ENCODE measurements around the gene CTPS2. TPM values are rescaled to one million over a fixed set of nuclear protein-coding genes. Genes with fewer than 3 reads are reported as not detected.

The CTPS2 gene
- total RNA-seq, 2 experiments from 2014 or later = 4.8 to 5.1 TPM

DNA sequence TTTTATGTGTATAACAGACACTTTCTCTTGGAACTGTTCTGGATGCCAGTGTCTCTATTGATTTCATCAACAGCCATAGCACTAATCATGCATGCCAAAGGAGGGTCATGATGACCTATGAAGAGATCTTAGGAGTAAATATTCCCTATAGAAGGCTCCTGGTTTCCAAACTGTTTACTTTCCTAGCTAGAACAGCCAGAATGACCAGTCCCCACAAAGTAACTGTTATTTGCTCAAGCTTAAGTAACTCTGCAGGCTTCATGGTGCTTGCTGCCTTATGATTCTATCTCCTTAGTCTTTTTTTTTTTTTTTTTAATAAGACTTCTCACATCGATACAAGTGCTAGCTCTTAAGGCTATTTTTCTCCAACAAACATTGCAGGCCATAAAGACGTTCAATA, 50.1 kb downstream of the CTPS2 start:
- no peaks in the 10 kb centered on the region for H3K4me1 Mint-ChIP-seq
- POLR2A ChIA-PET = no interaction called here
- CTCF ChIA-PET = no interaction called here
- no peak overlapping the region for H3K27ac Mint-ChIP-seq
- H3K36me3 Mint-ChIP-seq (ENCODE audit: low read depth) = no peaks in the 10 kb centered on the region
- DNase-seq = no peak
- H3K27me3 Mint-ChIP-seq = no peaks in the 10 kb centered on the region
- H3K9me3 Mint-ChIP-seq = no peaks in the 10 kb centered on the region
- no peak overlapping the region for H3K4me3 Mint-ChIP-seq

DNA sequence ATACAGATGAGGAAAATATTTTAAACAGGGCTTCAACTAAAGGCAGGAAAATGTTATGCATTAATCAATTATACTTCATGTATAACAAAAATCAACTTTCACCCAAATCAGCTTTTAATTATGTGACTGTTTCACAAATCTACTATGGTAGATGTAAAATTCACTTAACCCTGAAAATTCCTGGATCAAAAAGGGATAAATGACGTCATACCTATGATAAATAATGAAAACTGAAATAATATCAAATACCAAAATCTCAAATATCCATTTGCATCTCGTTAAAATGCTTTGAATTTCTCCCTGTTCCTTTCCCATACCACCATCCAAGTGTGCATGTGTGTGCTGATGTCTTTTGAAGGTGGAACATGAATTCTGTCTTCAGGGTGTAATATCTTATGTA, 51.0 kb downstream of the CTPS2 start:
- ChIA-PET CTCF (no interaction called here), POLR2A (no interaction called here)
- Mint-ChIP-seq H3K9me3 (no peaks in the 10 kb centered on the region), H3K4me1 (no peaks in the 10 kb centered on the region), H3K4me3 (no peak overlapping the region), H3K27me3 (no peaks in the 10 kb centered on the region), H3K27ac (no peak overlapping the region), H3K36me3 (ENCODE audit: low read depth) (no peaks in the 10 kb centered on the region)
- DNase-seq = no peak

GRCh38 chrX:16659321-16659720, 53.1 kb downstream of the CTPS2 start:
- CTCF ChIA-PET = no interaction called here
- no peaks in the 10 kb centered on the region for H3K4me1 Mint-ChIP-seq
- no peaks in the 10 kb centered on the region for H3K9me3 Mint-ChIP-seq
- no peaks in the 10 kb centered on the region for H3K27me3 Mint-ChIP-seq
- no peaks in the 10 kb centered on the region for H3K36me3 Mint-ChIP-seq (ENCODE audit: low read depth)
- POLR2A ChIA-PET = no interaction called here
- no peak overlapping the region for H3K4me3 Mint-ChIP-seq
- no peak overlapping the region for H3K27ac Mint-ChIP-seq
- DNase-seq = no peak

DNA sequence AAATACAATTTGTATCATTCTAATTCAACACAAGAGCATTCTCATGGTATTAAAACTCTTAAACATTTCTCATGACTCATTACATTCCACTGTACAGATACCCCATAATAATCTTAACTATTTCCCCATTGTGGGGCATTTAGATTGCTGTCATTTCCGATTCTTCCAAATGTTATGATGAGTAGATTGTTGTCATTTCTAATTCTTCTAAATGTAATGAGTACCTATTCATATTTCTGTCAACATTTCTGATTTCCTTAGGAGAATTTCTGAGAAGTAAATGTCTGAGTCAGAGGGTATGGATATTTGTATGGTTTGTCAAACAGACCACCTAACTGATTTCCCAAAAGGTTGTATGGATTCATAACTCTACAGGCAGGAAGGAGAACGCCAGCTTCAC, 54.2 kb downstream of the CTPS2 start:
- H3K9me3 Mint-ChIP-seq = no peaks in the 10 kb centered on the region
- DNase-seq = no peak
- H3K4me1 Mint-ChIP-seq = no peaks in the 10 kb centered on the region
- no peaks in the 10 kb centered on the region for H3K36me3 Mint-ChIP-seq (ENCODE audit: low read depth)
- no peak overlapping the region for H3K4me3 Mint-ChIP-seq
- no peak overlapping the region for H3K27ac Mint-ChIP-seq
- ChIA-PET POLR2A (no interaction called here), CTCF (no interaction called here)
- H3K27me3 Mint-ChIP-seq = no peaks in the 10 kb centered on the region

DNA sequence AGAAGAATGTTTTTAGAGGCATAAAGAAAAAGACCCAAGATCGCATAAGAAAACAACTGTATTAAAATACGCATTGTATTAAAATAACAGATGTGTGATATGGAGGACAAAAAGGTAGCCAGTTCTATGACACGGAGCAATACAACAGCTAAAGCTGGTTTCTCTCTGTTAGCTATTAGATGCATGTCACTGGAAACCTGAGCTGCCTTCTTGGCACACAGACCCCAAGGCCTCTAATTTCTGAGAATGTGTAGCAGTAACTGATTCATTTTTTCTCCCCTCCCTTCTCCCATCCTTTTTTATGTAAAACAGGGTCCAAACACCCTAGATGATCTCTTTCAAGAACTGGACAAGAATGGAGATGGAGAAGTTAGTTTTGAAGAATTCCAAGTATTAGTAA, 58.4 kb downstream of the CTPS2 start:
- H3K27me3 Mint-ChIP-seq = no peaks in the 10 kb centered on the region
- no peaks in the 10 kb centered on the region for H3K4me1 Mint-ChIP-seq
- H3K9me3 Mint-ChIP-seq = no peaks in the 10 kb centered on the region
- peaks cover 2% of the 10 kb centered on the region for H3K36me3 Mint-ChIP-seq (ENCODE audit: low read depth)
- no peak for DNase-seq
- H3K4me3 Mint-ChIP-seq = no peak overlapping the region
- POLR2A ChIA-PET = no interaction called here
- no peak overlapping the region for H3K27ac Mint-ChIP-seq
- CTCF ChIA-PET = no interaction called here

GRCh38 chrX:16653424-16653823, 59.0 kb downstream of the CTPS2 start:
- Mint-ChIP-seq H3K4me1 (no peaks in the 10 kb centered on the region), H3K27ac (no peak overlapping the region)

GRCh38 chrX:16651391-16652024, 61.0 kb downstream of the CTPS2 start:
- no peak for DNase-seq
- no peaks in the 10 kb centered on the region for H3K27me3 Mint-ChIP-seq
- H3K36me3 Mint-ChIP-seq (ENCODE audit: low read depth) = peaks cover 2% of the 10 kb centered on the region
- H3K27ac Mint-ChIP-seq = no peak overlapping the region
- no peak overlapping the region for H3K4me3 Mint-ChIP-seq
- CTCF ChIA-PET = interaction anchor here (0.6 kb wide), 1 partner anchor 21 kb away, joined by 3 read pairs; no protein-coding TSS in a partner anchor
- H3K9me3 Mint-ChIP-seq = no peaks in the 10 kb centered on the region
- POLR2A ChIA-PET = no interaction called here
- H3K4me1 Mint-ChIP-seq = no peaks in the 10 kb centered on the region

More at GRCh38 chrX:16653424-16653823, 59.0 kb downstream of the CTPS2 start:
- H3K9me3 Mint-ChIP-seq = no peaks in the 10 kb centered on the region
- ChIA-PET CTCF (no interaction called here), POLR2A (no interaction called here)
- no peak for DNase-seq
- peaks cover 2% of the 10 kb centered on the region for H3K36me3 Mint-ChIP-seq (ENCODE audit: low read depth)
- no peaks in the 10 kb centered on the region for H3K27me3 Mint-ChIP-seq
- H3K4me3 Mint-ChIP-seq = no peak overlapping the region

DNA sequence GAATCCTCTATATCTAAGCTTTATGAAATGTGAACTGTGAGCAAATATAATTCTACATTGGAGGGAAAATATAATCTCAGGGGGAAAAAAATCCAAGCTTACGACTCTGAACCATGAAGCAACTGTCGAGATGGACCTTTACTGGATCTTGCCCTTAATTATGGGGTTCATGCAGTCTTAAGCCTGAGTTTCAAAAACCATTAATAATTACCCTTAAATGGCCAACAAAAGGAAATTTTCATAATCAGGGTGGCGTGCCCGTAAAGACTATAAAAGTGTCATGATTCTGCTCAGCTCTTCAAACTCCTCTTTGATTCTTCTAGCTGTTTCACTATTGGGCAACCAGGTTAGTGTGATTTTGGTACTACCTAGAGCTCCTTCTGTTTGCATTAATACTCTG, 62.6 kb downstream of the CTPS2 start, which contains the start of gene S100G:
Gene S100G (plus strand): TSS at position 301 of the 400 bp plus-strand sequence. CDS start 849 bp downstream, outside the sequence.
- Mint-ChIP-seq H3K27me3 (no peaks in the 10 kb centered on the region), H3K4me3 (no peak within 1 kb of the TSS), H3K4me1 (no peaks in the 10 kb centered on the region), H3K27ac (no peak within 1 kb of the TSS), H3K36me3 (ENCODE audit: low read depth) (peaks cover 2% of the 10 kb centered on the region), H3K9me3 (no peaks in the 10 kb centered on the region)
- POLR2A ChIA-PET = no interaction called here
- DNase-seq = no peak
- CTCF ChIA-PET = no interaction called here

- Mint-ChIP-seq H3K27me3 (no peaks in the 10 kb centered on the region), H3K27ac (no peak overlapping the region), H3K36me3 (ENCODE audit: low read depth) (peaks cover 2% of the 10 kb centered on the region), H3K4me3 (no peak overlapping the region), H3K9me3 (no peaks in the 10 kb centered on the region), H3K4me1 (no peaks in the 10 kb centered on the region)
- POLR2A ChIA-PET = no interaction called here
- CTCF ChIA-PET = no interaction called here
- no peak for DNase-seq
These were observed 65.9 kb downstream of the CTPS2 start for GRCh38 chrX:16646366-16647138.

- DNase-seq = no peak
- Mint-ChIP-seq H3K4me1 (no peaks in the 10 kb centered on the region), H3K4me3 (no peak overlapping the region), H3K9me3 (no peaks in the 10 kb centered on the region), H3K27ac (no peak overlapping the region), H3K36me3 (ENCODE audit: low read depth) (no peaks in the 10 kb centered on the region), H3K27me3 (no peaks in the 10 kb centered on the region)
- ChIA-PET CTCF (no interaction called here), POLR2A (no interaction called here)
These were observed 69.3 kb downstream of the CTPS2 start for GRCh38 chrX:16643176-16643575.

- Mint-ChIP-seq H3K27ac (no peak overlapping the region), H3K4me1 (no peaks in the 10 kb centered on the region), H3K9me3 (no peaks in the 10 kb centered on the region), H3K36me3 (ENCODE audit: low read depth) (no peaks in the 10 kb centered on the region), H3K27me3 (no peaks in the 10 kb centered on the region), H3K4me3 (no peak overlapping the region)
- ChIA-PET POLR2A (no interaction called here), CTCF (no interaction called here)
- DNase-seq = no peak
These were observed 71.6 kb downstream of the CTPS2 start for GRCh38 chrX:16640823-16641222.

DNA sequence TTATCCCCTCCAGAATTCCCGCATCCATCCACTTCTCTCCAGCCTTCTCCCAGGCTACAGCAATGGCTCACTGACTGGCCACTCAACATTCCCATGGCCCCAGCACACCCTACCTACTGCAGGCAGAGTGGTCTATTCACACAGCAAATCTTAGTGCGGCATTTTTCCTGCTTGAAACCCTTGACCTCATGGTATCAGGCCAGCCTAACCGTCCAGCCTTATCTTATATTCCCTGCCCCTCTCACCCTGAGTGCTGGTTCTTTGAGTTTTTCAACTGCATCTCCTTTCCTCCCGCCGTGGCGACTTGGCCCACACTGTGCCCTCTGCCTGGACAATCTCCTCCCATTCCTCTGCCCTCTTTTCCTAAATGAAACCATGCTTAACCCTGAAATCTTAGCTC, 72.5 kb downstream of the CTPS2 start:
- POLR2A ChIA-PET = no interaction called here
- no peak for DNase-seq
- Mint-ChIP-seq H3K9me3 (no peaks in the 10 kb centered on the region), H3K36me3 (ENCODE audit: low read depth) (no peaks in the 10 kb centered on the region), H3K4me1 (no peaks in the 10 kb centered on the region), H3K4me3 (no peak overlapping the region), H3K27me3 (no peaks in the 10 kb centered on the region), H3K27ac (no peak overlapping the region)
- CTCF ChIA-PET = no interaction called here

DNA sequence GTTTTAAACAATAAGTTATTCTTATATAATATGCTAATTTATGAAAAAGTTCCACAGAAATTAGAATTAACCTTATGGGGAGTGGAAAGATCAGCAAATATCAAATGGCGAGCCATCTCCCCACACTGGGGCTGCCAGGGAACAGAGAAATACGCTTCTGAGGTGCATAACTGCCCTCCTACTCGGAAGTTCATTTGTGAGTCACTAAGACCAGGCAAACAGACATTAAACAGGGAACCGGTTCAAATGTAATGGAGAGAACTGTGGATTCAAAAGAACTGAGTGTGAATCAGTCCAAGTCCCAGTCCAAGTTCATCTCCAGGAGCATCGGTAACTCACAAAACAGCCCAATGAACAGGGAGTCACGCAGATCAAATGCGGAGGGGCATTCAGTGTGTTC, 73.9 kb downstream of the CTPS2 start:
- Mint-ChIP-seq H3K9me3 (no peaks in the 10 kb centered on the region), H3K36me3 (ENCODE audit: low read depth) (no peaks in the 10 kb centered on the region), H3K4me3 (no peak overlapping the region), H3K27ac (no peak overlapping the region), H3K4me1 (peaks cover 5% of the 10 kb centered on the region), H3K27me3 (no peaks in the 10 kb centered on the region)
- ChIA-PET CTCF (no interaction called here), POLR2A (no interaction called here)
- DNase-seq = no peak

- ChIA-PET CTCF (no interaction called here), POLR2A (no interaction called here)
- no peaks in the 10 kb centered on the region for H3K36me3 Mint-ChIP-seq (ENCODE audit: low read depth)
- H3K4me3 Mint-ChIP-seq = no peak overlapping the region
- no peak for DNase-seq
- H3K27me3 Mint-ChIP-seq = no peaks in the 10 kb centered on the region
- no peaks in the 10 kb centered on the region for H3K9me3 Mint-ChIP-seq
- no peak overlapping the region for H3K27ac Mint-ChIP-seq
- peaks cover 5% of the 10 kb centered on the region for H3K4me1 Mint-ChIP-seq
These were observed 76.9 kb downstream of the CTPS2 start for GRCh38 chrX:16635596-16635995.
